ENCODE measurements around the gene DYTN.

Gene DYTN

DNA sequence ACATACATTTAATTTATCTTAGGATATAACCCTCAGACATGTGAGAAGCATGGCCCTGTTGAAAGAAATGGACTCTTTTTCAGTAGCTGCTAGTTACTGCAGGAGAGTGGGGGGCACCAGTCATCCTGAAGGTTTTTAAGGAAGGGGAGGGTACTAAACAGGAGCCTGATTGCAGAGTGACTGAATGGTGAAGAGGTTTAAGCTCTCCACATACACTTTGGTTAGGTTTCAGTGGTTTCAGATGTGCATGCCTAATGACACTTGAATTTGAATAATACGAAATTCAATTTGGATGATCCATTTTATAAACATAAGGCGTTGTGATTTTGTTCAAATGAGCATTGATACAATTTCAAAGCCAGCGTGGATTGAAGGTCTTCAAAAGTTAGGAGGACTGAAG is 86.9 kb downstream of the DYTN start:
- Histone ChIP-seq H3K36me3 (ENCODE audit: control insufficient read depth, insufficient read depth, low read length) (no peaks in the 10 kb centered on the region), H3K4me1 (ENCODE audit: control insufficient read depth, insufficient read depth, low read length) (no peaks in the 10 kb centered on the region), H3K27ac (ENCODE audit: low read depth, low read length) (no peak overlapping the region), H3K9ac (ENCODE audit: low read length) (no peak overlapping the region), H3K4me3 (ENCODE audit: low read length) (no peak overlapping the region), H3K27me3 (ENCODE audit: control insufficient read depth, insufficient read depth, low read length) (no peaks in the 10 kb centered on the region)

DNA sequence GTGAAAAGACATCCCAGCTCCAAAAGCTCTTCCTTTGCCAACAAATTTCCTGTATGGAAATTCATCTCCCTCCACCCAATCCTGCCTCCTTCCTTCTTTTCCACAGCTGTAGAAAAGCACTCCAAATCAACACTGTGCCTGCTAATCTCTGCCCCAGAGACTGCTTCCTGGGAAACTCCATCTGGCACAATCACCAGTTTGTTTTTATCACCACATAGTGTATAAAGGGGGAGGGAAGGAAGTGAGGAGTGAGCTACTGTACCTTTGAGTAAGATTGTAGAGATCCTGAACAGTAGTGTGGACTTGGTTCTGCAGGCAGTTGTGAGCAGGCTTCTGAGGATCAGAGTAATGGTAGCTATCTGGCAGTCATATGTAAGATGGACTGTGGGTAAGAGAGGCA is 90.6 kb downstream of the DYTN start:
- Histone ChIP-seq H3K4me1 (ENCODE audit: control insufficient read depth, insufficient read depth, low read length) (no peaks in the 10 kb centered on the region), H3K27ac (ENCODE audit: low read depth, low read length) (no peak overlapping the region), H3K27me3 (ENCODE audit: control insufficient read depth, insufficient read depth, low read length) (no peaks in the 10 kb centered on the region), H3K4me3 (ENCODE audit: low read length) (no peak overlapping the region), H3K36me3 (ENCODE audit: control insufficient read depth, insufficient read depth, low read length) (no peaks in the 10 kb centered on the region), H3K9ac (ENCODE audit: low read length) (no peak overlapping the region)

DNA sequence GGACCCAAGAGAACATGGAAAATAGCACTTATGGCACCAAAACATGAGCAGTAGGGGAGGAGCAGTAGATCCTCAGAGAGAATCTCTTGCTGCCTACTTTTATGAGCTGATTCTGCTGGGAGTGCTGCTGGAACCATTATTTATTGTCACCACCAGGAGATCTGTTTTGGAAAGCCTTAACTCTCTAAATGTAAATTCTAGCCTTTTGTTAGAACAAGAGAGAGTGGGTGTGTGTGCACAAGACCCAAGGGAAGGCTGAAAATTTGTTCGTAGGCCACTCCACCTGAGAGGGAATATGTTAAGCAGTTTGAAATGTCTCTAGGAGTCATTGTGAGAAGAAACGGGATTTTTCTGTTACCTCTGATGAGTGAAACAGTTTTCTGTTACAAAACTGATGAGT is 92.1 kb downstream of the DYTN start:
- Histone ChIP-seq H3K36me3 (ENCODE audit: control insufficient read depth, insufficient read depth, low read length) (no peaks in the 10 kb centered on the region), H3K4me3 (ENCODE audit: low read length) (no peak overlapping the region), H3K27ac (ENCODE audit: low read depth, low read length) (no peak overlapping the region), H3K4me1 (ENCODE audit: control insufficient read depth, insufficient read depth, low read length) (no peaks in the 10 kb centered on the region), H3K9ac (ENCODE audit: low read length) (no peak overlapping the region), H3K27me3 (ENCODE audit: control insufficient read depth, insufficient read depth, low read length) (no peaks in the 10 kb centered on the region)

DNA sequence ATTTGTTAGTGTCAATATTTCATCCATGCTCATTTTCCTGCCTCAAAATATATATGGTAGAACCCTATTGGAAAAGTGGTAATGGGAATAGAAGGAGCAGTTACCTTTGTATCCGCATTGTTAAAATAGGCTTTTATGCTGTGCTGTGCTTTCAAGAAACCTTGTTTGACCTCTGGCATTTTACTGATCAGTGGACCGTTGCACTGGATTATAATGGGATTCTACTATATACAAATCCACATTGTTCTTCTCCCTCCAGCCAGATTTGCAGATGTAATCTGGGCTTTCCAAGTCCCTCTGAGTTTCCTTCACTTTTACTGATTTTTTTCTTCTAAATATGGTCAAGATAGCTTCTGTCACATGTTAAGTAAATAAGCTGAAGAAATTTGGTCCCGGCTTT is 99.2 kb downstream of the DYTN start:
- no peaks in the 10 kb centered on the region for H3K27me3 ChIP-seq (ENCODE audit: control insufficient read depth, insufficient read depth, low read length)
- no peak overlapping the region for H3K27ac ChIP-seq (ENCODE audit: low read depth, low read length)
- H3K4me1 ChIP-seq (ENCODE audit: control insufficient read depth, insufficient read depth, low read length), result no peaks in the 10 kb centered on the region
- H3K9ac ChIP-seq (ENCODE audit: low read length), result no peak overlapping the region
- no peak overlapping the region for H3K4me3 ChIP-seq (ENCODE audit: low read length)
- no peaks in the 10 kb centered on the region for H3K36me3 ChIP-seq (ENCODE audit: control insufficient read depth, insufficient read depth, low read length)

DNA sequence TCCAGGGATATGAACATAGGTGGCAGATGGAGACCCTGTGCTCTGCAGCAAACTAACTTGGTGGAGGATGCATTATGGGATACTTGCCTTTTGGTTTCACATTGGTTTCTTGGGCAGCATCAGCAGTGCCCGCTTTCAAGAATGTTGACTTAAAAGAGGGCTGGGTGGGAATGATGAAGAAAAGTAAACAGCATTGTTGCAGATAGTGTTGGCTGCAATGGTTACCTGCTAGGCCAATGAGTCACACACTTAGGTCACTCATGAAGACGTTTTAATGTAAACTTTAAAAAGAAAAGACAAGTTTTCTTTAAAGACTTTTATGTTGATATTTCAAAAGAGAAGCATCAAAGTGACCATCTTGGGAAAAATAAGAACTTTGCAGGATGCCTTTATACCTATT is 102.0 kb downstream of the DYTN start:
- H3K27me3 ChIP-seq (ENCODE audit: control insufficient read depth, insufficient read depth, low read length), result no peaks in the 10 kb centered on the region
- no peak overlapping the region for H3K4me3 ChIP-seq (ENCODE audit: low read length)
- H3K4me1 ChIP-seq (ENCODE audit: control insufficient read depth, insufficient read depth, low read length), result no peaks in the 10 kb centered on the region
- H3K9ac ChIP-seq (ENCODE audit: low read length), result no peak overlapping the region
- no peak overlapping the region for H3K27ac ChIP-seq (ENCODE audit: low read depth, low read length)
- no peaks in the 10 kb centered on the region for H3K36me3 ChIP-seq (ENCODE audit: control insufficient read depth, insufficient read depth, low read length)

DNA sequence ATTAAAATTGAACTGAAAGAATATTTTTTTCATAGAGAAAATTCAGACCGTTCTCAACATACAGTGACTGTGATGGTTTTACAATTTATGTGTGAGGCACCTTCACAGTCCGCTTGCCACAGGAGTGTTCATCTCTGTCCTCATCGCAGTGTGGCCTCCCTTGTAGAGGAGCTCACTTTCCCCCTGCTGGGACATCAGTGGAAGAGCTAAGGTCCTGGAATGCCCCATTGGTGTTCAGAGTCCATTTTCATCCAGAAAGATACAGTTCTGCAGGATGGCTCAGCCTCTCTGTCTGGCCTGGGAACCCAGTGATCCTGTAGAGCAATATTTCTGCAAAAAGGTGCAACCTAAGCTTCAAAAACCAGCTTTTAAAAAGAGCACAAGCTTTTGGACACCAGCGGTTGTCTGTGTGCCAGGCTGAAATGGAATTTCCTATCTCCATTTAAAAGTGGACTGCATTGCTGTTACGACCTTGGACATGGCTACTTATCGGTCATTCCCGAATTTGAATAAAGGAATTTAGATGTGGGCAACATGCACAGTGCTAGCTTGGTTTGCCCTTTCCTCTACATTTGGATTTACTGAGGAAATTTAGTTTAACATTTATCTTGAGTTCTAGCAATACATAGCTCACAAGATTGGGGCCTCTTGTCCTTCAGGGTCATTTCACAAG is 102.6 kb downstream of the DYTN start:
- Histone ChIP-seq H3K27ac (ENCODE audit: low read depth, low read length) (no peak overlapping the region), H3K4me3 (ENCODE audit: low read length) (no peak overlapping the region), H3K36me3 (ENCODE audit: control insufficient read depth, insufficient read depth, low read length) (no peaks in the 10 kb centered on the region), H3K4me1 (ENCODE audit: control insufficient read depth, insufficient read depth, low read length) (no peaks in the 10 kb centered on the region), H3K27me3 (ENCODE audit: control insufficient read depth, insufficient read depth, low read length) (no peaks in the 10 kb centered on the region), H3K9ac (ENCODE audit: low read length) (no peak overlapping the region)

DNA sequence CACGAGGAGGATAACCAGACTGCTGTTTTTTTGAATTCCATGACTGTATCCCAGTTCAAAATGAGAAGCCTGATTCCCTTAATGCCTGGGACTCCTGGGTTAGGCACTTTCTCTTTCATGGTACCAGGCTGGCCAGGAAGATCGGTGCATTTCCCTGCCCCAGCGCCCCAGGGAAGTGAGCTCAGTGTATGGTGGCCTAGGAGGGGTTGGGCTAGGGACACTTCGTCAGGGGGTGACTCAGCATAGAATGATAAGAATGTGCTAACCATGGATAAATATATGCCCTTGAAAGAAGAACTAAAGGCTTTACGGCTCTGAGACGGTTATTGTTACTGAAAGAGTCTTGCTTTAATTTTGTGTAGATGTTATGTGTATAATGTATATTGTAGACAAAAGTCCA is 103.4 kb downstream of the DYTN start:
- Histone ChIP-seq H3K4me3 (ENCODE audit: low read length) (no peak overlapping the region), H3K27me3 (ENCODE audit: control insufficient read depth, insufficient read depth, low read length) (no peaks in the 10 kb centered on the region), H3K27ac (ENCODE audit: low read depth, low read length) (no peak overlapping the region), H3K9ac (ENCODE audit: low read length) (no peak overlapping the region), H3K4me1 (ENCODE audit: control insufficient read depth, insufficient read depth, low read length) (no peaks in the 10 kb centered on the region), H3K36me3 (ENCODE audit: control insufficient read depth, insufficient read depth, low read length) (no peaks in the 10 kb centered on the region)

DNA sequence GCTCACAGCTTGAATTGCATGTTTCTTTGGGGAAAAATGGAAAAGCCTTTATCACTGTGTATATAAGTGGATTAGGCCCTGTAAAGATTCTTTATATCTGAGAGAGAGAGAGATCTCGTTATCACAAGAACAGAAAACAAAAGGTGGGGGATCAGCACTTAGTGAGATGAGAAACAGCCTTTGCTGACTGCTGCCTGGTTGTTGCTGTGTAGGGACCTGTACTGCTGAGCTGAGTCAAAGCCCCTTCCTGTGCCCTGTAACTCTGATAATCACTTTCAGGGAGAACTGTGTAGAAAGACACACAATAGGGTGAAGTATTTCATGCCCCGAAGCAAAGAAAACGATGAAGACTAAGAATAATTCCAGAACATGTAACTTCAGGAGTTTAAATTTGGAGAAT is 106.5 kb downstream of the DYTN start:
- H3K9ac ChIP-seq (ENCODE audit: low read length), result no peak overlapping the region
- no peaks in the 10 kb centered on the region for H3K4me1 ChIP-seq (ENCODE audit: control insufficient read depth, insufficient read depth, low read length)
- H3K27me3 ChIP-seq (ENCODE audit: control insufficient read depth, insufficient read depth, low read length), result no peaks in the 10 kb centered on the region
- no peak overlapping the region for H3K4me3 ChIP-seq (ENCODE audit: low read length)
- no peaks in the 10 kb centered on the region for H3K36me3 ChIP-seq (ENCODE audit: control insufficient read depth, insufficient read depth, low read length)
- no peak overlapping the region for H3K27ac ChIP-seq (ENCODE audit: low read depth, low read length)

DNA sequence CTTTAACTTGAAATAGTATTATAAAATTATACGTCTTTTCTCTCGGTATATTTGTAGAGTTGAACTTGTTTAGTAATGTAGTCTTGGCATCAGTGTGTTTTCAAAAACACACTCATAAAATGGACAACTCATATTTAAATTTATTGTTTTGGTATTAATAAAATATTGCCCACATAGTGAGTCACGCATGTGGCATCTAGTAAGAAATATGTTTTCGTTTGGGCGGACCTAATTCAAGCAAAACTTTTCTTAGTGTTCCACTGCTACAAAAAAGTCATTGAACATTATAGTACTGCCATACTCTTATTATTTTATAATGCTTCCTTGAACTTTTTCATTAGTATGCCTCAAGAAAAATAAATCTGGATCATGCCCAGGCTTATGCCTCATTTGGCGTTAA is 107.0 kb downstream of the DYTN start:
- H3K4me1 ChIP-seq (ENCODE audit: control insufficient read depth, insufficient read depth, low read length), result no peaks in the 10 kb centered on the region
- H3K4me3 ChIP-seq (ENCODE audit: low read length), result no peak overlapping the region
- H3K27me3 ChIP-seq (ENCODE audit: control insufficient read depth, insufficient read depth, low read length), result no peaks in the 10 kb centered on the region
- H3K27ac ChIP-seq (ENCODE audit: low read depth, low read length), result no peak overlapping the region
- no peaks in the 10 kb centered on the region for H3K36me3 ChIP-seq (ENCODE audit: control insufficient read depth, insufficient read depth, low read length)
- H3K9ac ChIP-seq (ENCODE audit: low read length), result no peak overlapping the region

DNA sequence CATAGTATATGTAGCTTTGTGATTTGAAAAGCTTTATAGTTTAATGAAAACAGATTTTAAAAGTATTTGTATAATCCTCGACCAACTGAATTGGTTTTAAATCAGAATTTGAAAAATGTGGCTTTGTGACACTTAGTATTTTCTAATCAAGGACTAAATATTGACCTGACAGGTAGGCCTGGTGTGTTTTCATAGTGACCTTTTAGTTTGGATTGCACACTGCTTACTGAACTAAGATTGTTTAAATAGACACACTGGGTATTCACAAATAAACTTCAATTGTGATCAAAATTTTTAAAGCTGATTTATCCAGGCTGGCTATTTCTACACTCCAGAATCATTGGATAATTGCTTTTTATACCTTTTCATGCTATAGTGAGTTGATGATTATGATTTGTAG is 107.7 kb downstream of the DYTN start:
- H3K4me1 ChIP-seq (ENCODE audit: control insufficient read depth, insufficient read depth, low read length), result no peaks in the 10 kb centered on the region
- H3K27me3 ChIP-seq (ENCODE audit: control insufficient read depth, insufficient read depth, low read length), result no peaks in the 10 kb centered on the region
- H3K27ac ChIP-seq (ENCODE audit: low read depth, low read length), result no peak overlapping the region
- H3K36me3 ChIP-seq (ENCODE audit: control insufficient read depth, insufficient read depth, low read length), result no peaks in the 10 kb centered on the region
- H3K9ac ChIP-seq (ENCODE audit: low read length), result no peak overlapping the region
- no peak overlapping the region for H3K4me3 ChIP-seq (ENCODE audit: low read length)

DNA sequence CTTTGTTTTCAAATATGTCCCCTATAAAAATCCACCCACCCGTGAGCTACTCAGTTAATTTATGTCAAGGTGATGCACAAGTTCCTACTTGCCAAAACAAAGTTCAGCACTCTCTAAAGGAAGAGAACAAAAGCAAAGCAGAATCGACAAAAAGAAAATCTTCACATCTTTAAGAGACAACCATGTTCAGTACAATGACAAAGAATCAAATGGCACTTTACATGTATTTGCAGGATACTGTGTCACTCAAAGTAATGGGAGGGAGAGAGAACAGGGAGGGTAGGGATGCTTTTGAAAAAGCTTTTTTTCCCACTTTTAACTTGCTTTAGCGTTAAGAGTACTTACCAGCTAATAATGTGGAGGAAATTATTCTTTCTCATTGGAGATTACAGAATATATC is 115.0 kb downstream of the DYTN start:
- H3K27me3 ChIP-seq (ENCODE audit: control insufficient read depth, insufficient read depth, low read length), result no peaks in the 10 kb centered on the region
- H3K9ac ChIP-seq (ENCODE audit: low read length), result no peak overlapping the region
- H3K4me1 ChIP-seq (ENCODE audit: control insufficient read depth, insufficient read depth, low read length), result no peaks in the 10 kb centered on the region
- H3K4me3 ChIP-seq (ENCODE audit: low read length), result no peak overlapping the region
- no peak overlapping the region for H3K27ac ChIP-seq (ENCODE audit: low read depth, low read length)
- no peaks in the 10 kb centered on the region for H3K36me3 ChIP-seq (ENCODE audit: control insufficient read depth, insufficient read depth, low read length)

Data from rectal smooth muscle tissue (tissue), 1 donor.